Measurements from ENCODE around the gene FAM13C.
"Not testable (repeated sequence)": the region's sequence is repeated elsewhere in the genome, so short reads cannot be mapped to it uniquely, and the experiment has no call there.

The FAM13C gene

DNA sequence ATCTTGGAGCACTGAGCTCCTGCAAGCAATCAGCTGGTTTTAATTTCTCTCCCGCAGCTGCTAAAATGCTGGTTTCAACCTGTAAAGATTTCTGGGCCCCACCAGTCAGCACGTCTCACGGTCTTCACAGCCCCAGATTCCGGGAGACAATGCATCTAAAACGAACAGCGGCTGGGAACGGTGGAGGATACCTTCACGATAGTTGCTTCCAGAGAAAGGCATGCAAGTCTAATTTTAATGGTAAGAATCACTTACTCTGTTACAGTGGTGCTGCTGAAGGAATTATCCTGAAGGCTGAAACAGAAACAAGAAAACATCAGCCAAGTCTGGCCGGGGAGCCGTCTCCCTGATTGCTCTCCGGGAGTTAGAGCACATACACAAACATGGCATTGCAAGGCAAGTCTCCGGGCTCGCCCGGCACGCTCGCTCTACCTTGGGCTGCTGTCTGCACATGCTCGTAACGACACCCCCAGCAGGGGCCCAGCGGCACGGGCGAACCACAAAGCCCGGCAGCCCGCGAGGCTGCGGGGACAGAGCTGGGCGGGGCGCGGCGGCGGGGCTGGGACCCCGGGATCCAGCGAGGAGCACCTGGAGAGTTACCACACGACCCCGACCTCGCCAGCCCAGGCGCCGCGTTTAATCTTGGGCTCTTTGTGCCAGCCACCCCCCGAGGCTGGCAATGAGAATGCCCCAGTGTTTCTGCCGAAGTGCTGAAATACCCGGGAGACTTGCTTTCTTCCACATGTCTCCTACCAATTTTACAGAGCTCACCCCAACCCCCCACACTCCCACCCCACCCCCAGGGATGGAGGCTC, at the start of gene FAM13C:
Gene FAM13C, minus strand, starts transcription at position 406 of the 815 bp plus-strand sequence. Its CDS starts 89 bp downstream, at position 317.
- peak; percentile 19 for DNase-seq

- DNase-seq, result no peak
These were observed 42.9 kb upstream of the FAM13C start for GRCh38 chr10:59405235-59405634.

- DNase-seq, result no peak
These were observed 37.9 kb upstream of the FAM13C start for GRCh38 chr10:59400214-59400613.

DNA sequence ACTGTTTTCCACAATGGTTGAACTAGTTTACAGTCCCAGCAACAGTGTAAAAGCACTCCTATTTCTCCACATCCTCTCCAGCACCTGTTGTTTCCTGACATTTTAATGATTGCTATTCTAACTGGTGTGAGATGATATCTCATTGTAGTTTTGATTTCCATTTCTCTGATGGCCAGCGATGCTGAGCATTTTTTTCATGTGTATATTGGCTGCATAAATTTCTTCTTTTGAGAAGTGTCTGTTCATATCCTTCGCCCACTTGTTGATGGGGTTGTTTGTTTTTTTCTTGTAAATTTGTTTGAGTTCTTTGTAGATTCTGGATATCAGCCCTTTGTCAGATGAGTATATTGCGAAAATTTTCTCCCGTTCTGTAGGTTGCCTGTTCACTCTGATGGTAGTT, 37.0 kb upstream of the FAM13C start:
- DNase-seq, result not testable (repeated sequence)

- no peak for DNase-seq
These were observed 35.6 kb upstream of the FAM13C start for GRCh38 chr10:59397961-59398360.

GRCh38 chr10:59395984-59396383, 33.6 kb upstream of the FAM13C start:
- DNase-seq, result no peak

GRCh38 chr10:59393349-59393748, 31.0 kb upstream of the FAM13C start:
- no peak for DNase-seq

DNA sequence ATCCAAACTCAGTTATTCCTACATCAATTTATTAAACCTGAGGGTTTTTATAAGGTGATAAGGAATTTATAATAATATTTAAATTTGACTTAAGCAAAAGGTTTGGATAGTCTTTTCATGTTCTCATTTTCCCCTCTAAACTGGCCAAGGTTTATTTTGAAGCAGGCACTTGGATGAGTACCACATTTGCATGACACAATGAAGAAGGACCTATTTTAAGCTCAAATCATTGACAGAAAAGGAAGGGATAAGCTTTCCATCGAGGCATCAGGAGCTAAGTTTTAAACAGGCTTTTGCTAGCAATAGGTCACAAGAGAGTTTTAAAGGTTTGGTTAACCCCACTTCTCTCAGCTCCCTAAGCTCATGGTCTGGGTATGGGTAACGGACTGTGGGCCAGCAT, 28.7 kb upstream of the FAM13C start:
- DNase-seq, result no peak

DNA sequence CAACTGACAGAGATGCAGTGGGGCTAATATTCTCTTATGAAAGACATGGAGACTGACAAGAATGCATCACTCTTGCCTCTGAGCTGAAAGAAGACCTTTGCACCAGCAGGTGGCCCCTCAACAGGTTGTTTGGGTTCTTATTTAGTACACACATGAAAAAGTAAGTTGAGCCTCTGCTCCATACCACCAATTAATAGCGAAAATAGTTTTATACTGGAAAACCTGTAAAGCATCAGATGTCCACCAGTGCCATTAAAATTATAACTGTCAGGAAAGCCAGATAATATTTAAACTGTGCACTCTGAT, 26.3 kb upstream of the FAM13C start:
- DNase-seq, result no peak

DNA sequence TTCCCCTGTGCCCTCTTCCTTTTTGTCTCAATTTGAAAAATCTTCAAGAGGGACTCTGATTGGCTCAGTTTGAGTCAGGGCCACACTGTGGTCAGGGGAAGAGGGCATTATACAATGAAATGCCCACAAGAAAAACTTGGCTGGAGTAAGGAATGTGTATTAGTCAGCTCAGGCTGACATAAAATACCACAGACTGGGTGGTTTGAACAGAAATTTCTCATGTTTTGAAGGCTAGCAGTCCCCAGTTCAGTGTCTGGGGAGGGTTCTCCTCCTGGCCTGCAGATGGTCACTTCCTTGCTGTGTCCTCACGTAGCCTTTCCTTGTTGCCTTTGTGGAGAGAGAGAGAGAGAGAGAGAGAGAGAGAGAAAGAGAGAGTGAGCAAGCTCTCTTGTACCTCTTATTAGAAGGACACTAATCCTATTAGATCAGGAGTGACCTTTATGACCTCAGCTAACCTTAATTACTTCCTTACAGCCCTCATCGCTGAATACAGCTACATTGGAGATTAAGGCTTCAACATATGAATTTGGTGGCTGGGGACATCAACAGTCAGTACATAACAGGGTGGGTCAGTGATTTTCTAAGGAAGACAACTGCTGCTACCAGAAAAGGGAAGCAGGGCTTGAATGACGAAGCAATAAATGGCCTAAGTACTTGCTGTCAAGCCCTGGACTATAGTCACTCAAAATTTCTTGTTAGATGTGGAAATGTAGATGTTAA, 25.8 kb upstream of the FAM13C start:
- DNase-seq, result no peak

DNA sequence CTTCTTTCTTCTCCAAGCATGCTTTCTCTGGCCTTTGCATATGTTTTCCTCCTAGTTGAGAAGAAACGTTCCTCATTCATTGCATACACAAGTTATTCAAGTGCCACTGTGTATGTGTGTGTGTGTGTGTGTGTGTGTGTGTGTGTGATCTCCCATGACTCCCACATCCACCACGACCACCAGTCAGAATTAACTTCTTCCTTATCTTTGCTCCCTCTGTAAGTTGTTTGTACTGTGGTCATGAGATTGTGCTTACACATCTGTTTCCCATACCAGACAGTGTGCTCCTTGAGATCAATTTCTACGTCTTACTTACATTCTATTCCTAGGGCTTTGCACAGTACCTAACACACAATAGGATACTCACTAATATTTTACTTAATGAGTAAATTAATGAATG, 22.4 kb upstream of the FAM13C start:
- DNase-seq, result no peak

GRCh38 chr10:59383908-59384307, 21.6 kb upstream of the FAM13C start:
- no peak for DNase-seq

- no peak for DNase-seq
These were observed 21.1 kb upstream of the FAM13C start for GRCh38 chr10:59383436-59383835.

GRCh38 chr10:59382831-59383295, 20.5 kb upstream of the FAM13C start:
- DNase-seq, result no peak

DNA sequence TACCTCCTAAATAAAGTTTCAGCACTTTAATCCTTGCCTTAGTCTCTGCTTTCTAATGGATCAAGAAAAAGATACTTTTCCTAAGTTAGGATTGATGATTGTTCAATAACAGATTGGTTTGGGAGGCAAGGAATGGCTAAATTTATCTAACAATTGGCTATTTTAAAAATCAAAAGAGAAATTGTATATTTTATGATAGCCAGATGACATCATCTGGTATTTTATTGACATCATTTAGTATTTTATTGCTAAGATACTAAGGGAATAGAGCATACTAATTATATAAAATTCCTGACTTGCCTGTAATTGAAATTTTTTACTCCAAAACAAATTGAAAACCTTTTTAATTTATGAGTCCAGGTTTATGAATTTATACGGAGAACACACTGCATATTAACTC, 19.3 kb upstream of the FAM13C start:
- DNase-seq, result no peak

GRCh38 chr10:59376846-59377245, 14.5 kb upstream of the FAM13C start:
- no peak for DNase-seq

DNA sequence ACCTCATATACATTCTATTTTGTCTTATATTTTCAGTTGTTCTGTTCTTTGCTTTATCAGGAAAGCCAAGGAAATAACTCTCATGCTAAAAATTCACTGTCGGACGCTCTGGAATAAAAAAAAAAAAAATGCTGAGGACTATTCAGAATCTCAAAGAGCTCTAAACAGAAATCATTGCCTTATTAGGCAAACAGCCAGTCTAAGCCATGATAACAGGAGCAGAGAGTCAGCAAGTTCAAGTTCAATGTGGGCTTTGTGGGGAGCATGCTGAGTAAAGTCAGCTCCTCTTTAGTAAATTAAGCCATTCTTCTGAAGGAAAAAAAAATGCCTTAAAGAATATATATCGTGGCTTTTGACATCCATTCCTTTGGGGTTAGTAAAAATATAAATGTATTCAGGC, 13.6 kb upstream of the FAM13C start:
- DNase-seq, result no peak

GRCh38 chr10:59374916-59375315, 12.6 kb upstream of the FAM13C start:
- DNase-seq, result no peak

- no peak for DNase-seq
These were observed 10.7 kb upstream of the FAM13C start for GRCh38 chr10:59373071-59373470.

DNA sequence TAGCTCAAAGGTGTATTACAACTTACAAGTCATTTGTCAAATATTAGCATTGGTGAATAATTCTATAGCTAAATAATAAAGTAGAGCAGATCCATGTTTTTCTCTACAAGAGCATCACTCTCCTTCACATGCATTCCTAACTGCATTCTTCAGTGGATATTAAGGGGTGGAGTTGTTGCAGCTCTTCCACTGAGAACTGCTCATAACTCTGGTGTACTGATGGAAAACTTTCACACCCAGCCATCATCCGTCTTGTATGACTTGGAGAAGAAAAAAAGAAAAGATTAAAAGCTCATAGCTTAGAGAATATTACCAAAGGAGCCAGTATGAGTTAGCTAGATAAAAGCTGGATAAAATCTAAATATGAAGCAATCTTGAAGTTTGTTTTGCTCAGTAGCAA, 10.2 kb upstream of the FAM13C start:
- no peak for DNase-seq

DNA sequence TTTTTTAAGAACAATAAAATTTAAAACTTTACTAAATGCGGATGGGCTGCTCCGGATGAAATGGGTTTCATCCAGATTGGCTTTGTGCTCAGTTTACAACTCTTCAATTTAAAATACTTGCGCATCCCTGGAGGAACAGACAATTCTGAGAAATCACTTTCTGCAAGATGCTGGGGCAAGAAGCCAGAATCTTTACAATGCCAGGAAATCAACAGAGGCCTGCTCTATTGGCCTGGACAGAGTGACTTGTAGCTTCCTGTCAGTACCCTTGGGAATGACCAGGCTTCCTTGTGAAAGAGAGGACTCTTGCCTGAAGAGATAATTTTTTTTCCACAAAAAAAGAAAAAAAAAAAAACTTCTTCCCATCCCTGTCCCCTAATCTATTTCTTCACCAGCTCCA, 3.9 kb upstream of the FAM13C start:
- DNase-seq, result no peak

GRCh38 chr10:59363446-59363958, 1.2 kb upstream of the FAM13C start:
- no peak for DNase-seq

DNA sequence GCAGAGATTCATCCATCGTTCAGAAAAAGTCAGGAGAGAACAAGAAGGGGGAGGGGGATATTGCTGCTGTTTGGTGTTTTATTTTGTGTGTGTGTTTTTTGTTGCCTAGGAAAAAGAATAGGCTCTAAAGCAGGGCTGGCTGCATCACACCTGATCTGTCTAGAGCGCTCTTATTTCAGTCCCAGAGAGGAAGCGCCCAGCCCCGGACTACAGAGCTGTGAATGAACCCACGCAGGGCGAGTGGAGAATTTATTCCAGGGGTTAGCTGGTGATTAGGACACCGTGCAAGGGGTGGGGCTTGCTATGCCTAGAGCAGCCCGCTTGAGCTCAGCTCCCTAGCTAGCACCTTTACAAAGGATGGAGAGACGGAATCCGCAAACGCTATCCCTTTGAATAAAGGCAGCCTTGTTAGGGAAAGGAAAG, 621 bp upstream of the FAM13C start:
- peak; percentile 8 for DNase-seq

GRCh38 chr10:59361663-59362143, 646 bp downstream of the FAM13C start:
- no peak for DNase-seq
